ENCODE measurements around the gene GRAP2.
A peak's percentile ranks its signal among the peaks of the same experiment; 100 is the strongest.
"Not testable (repeated sequence)": the region's sequence is repeated elsewhere in the genome, so short reads cannot be mapped to it uniquely, and the experiment has no call there.

The GRAP2 gene

GRCh38 chr22:39943337-39943736 is 42.5 kb downstream of the GRAP2 start:
- no peak for DNase-seq

GRCh38 chr22:39943953-39944872 is 43.3 kb downstream of the GRAP2 start:
- no peak for DNase-seq

GRCh38 chr22:39946126-39946502 is 45.2 kb downstream of the GRAP2 start:
- no peak for DNase-seq

- peak in 12 of 56 donors; percentile 4 to 39 (median 14) for DNase-seq
Observed at GRCh38 chr22:39946503-39947219, 45.8 kb downstream of the GRAP2 start.

- DNase-seq: no peak
Observed at GRCh38 chr22:39947220-39948216, 46.6 kb downstream of the GRAP2 start.

GRCh38 chr22:39949964-39950737 is 49.3 kb downstream of the GRAP2 start:
- DNase-seq: no peak

GRCh38 chr22:39951603-39952293 is 50.9 kb downstream of the GRAP2 start:
- DNase-seq: not testable (repeated sequence)

GRCh38 chr22:39952347-39952746 is 51.5 kb downstream of the GRAP2 start:
- no peak for DNase-seq

GRCh38 chr22:39953101-39953500 is 52.2 kb downstream of the GRAP2 start:
- no peak for DNase-seq

GRCh38 chr22:39954584-39955055 is 53.7 kb downstream of the GRAP2 start:
- DNase-seq: peak in 1 of 56 donors; percentile 4

GRCh38 chr22:39955675-39956074 is 54.8 kb downstream of the GRAP2 start:
- DNase-seq: no peak

GRCh38 chr22:39956932-39957664 is 56.2 kb downstream of the GRAP2 start:
- no peak for DNase-seq

GRCh38 chr22:39958009-39958711 is 57.3 kb downstream of the GRAP2 start:
- DNase-seq: no peak

- no peak for DNase-seq
Observed at GRCh38 chr22:39958949-39959639, 58.2 kb downstream of the GRAP2 start.

GRCh38 chr22:39959640-39960447 is 59.0 kb downstream of the GRAP2 start, which contains the start of gene TMA7B:
Gene TMA7B (plus strand): TSS chr22:39960397. CDS start chr22:39964375, 3,978 bp downstream.
- DNase-seq: peak in 15 of 56 donors; percentile 2 to 46 (median 22)
